Measurements from ENCODE around the gene USP20. TPM values are rescaled to one million over a fixed set of nuclear protein-coding genes. Genes with fewer than 3 reads are reported as not detected.

USP20 gene
- total RNA-seq, 1 experiment from 2014 or later: 16.8 TPM

DNA sequence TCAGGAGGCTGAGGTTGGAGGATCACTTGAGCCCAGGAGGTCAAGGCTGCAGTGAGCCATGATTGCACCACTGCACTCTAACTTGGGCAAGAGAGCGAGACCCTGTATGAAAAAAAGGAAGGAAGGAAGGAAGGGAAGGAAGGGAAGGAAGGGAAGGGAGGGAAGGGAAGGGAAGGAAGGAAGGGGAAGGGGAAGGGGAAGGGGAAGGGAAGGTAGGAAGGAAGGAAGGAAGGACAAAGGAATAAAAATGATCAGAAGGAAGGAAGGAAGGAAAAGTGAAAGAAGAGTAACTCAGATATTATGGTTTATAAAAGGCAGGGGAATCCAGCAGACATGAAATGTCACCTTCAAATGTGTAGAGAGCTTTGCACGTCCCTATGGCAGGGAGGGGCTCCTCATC, 64.4 kb downstream of the USP20 start:
- CTCF ChIA-PET: no interaction called here
- H3K27me3 ChIP-seq (ENCODE audit: insufficient read depth, low read length): no peaks in the 10 kb centered on the region

More for the DNA sequence above, 64.4 kb downstream of the USP20 start:
- Histone ChIP-seq H3K27ac (ENCODE audit: low read depth, low read length) (no peak overlapping the region), H3K9me2 (ENCODE audit: insufficient read depth) (no peaks in the 10 kb centered on the region), H3K4me2 (ENCODE audit: low read length) (no peak overlapping the region), H2AFZ (ENCODE audit: low read depth, low read length, poor library complexity, severe bottlenecking) (no peak overlapping the region), H3K4me1 (ENCODE audit: control insufficient read depth in 1 of 2, insufficient read depth in 2 of 2, low read length in 2 of 2) (peaks cover 0 to 5% of the 10 kb centered on the region in 2 experiments; a peak in 2 of 4 replicates), H3K36me3 (ENCODE audit: control insufficient read depth in 1 of 2, insufficient read depth in 2 of 2, low read length in 2 of 2) (no peaks in the 10 kb centered on the region; a peak in 1 of 4 replicates), H3K9me3 (ENCODE audit: control insufficient read depth in 1 of 2, insufficient read depth in 1 of 2, low read depth in 1 of 2, low read length in 2 of 2) (no peaks in the 10 kb centered on the region), H3K4me3 (replicated peaks in 1 of 2; ENCODE audit: low read depth in 1 of 2, low read length in 2 of 2) (no peak overlapping the region), H3K9ac (ENCODE audit: low read length) (no peak overlapping the region), H4K20me1 (ENCODE audit: insufficient read depth) (no peaks in the 10 kb centered on the region), H3K79me2 (ENCODE audit: insufficient read depth, low read length) (no peaks in the 10 kb centered on the region)
- BruUV-seq (replicated peaks): no TSS peak
- no peak for DNase-seq (ENCODE audit: low read depth, low spot score)
- intact Hi-C loops (cut with micrococcal nuclease): no loop called here
- no peak for ATAC-seq
- ChIA-PET RAD21 (ENCODE audit: low non-redundant PET in 1 of 2, low total read pairs in 2 of 2, uncharacterized antibody in 2 of 2, unreplicated experiment in 2 of 2) (no interaction called here), POLR2A (no interaction called here)
- TF ChIP-seq SP1 (IDR thresholded peaks at IDR 0.05; ENCODE audit: low read depth): no peak
- no peak for TF ChIP-seq MAX (IDR thresholded peaks at IDR 0.05)
- no peak for TF ChIP-seq CBX3 (IDR thresholded peaks at IDR 0.05; ENCODE audit: low read depth)
- TF ChIP-seq SRF (IDR thresholded peaks at IDR 0.05; ENCODE audit: low read depth): no peak
- TF ChIP-seq, protein P1, sequence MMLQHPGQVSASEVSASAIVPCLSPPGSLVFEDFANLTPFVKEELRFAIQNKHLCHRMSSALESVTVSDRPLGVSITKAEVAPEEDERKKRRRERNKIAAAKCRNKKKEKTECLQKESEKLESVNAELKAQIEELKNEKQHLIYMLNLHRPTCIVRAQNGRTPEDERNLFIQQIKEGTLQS (IDR thresholded peaks at IDR 0.05): no peak
- TF ChIP-seq, protein P2, sequence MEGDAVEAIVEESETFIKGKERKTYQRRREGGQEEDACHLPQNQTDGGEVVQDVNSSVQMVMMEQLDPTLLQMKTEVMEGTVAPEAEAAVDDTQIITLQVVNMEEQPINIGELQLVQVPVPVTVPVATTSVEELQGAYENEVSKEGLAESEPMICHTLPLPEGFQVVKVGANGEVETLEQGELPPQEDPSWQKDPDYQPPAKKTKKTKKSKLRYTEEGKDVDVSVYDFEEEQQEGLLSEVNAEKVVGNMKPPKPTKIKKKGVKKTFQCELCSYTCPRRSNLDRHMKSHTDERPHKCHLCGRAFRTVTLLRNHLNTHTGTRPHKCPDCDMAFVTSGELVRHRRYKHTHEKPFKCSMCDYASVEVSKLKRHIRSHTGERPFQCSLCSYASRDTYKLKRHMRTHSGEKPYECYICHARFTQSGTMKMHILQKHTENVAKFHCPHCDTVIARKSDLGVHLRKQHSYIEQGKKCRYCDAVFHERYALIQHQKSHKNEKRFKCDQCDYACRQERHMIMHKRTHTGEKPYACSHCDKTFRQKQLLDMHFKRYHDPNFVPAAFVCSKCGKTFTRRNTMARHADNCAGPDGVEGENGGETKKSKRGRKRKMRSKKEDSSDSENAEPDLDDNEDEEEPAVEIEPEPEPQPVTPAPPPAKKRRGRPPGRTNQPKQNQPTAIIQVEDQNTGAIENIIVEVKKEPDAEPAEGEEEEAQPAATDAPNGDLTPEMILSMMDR (IDR thresholded peaks at IDR 0.05 in 2 of 3, conservative IDR thresholded peaks at IDR 0.05 in 1 of 3; ENCODE audit: borderline replicate concordance in 1 of 3, insufficient read depth in 1 of 3, low read depth in 2 of 3, low read length in 2 of 3): no peak
- no peak for TF ChIP-seq ELF1 (IDR thresholded peaks at IDR 0.05; ENCODE audit: borderline replicate concordance, low read depth)
- TF ChIP-seq EGR1 (IDR thresholded peaks at IDR 0.05; ENCODE audit: low read depth): no peak
- no peak for TF ChIP-seq TCF7L2 (IDR thresholded peaks at IDR 0.05; ENCODE audit: borderline replicate concordance, extremely low read depth, insufficient read depth, insufficient read length)
- TF ChIP-seq RAD21 (IDR thresholded peaks at IDR 0.05; ENCODE audit: low read depth): no peak
- TF ChIP-seq, protein P3, sequence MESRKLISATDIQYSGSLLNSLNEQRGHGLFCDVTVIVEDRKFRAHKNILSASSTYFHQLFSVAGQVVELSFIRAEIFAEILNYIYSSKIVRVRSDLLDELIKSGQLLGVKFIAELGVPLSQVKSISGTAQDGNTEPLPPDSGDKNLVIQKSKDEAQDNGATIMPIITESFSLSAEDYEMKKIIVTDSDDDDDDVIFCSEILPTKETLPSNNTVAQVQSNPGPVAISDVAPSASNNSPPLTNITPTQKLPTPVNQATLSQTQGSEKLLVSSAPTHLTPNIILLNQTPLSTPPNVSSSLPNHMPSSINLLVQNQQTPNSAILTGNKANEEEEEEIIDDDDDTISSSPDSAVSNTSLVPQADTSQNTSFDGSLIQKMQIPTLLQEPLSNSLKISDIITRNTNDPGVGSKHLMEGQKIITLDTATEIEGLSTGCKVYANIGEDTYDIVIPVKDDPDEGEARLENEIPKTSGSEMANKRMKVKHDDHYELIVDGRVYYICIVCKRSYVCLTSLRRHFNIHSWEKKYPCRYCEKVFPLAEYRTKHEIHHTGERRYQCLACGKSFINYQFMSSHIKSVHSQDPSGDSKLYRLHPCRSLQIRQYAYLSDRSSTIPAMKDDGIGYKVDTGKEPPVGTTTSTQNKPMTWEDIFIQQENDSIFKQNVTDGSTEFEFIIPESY (IDR thresholded peaks at IDR 0.05; ENCODE audit: extremely low read depth, insufficient replicate concordance, low read length): no peak
- TF ChIP-seq FOSL1 (IDR thresholded peaks at IDR 0.05; ENCODE audit: low read depth): no peak
- TF ChIP-seq POLR2AphosphoS5 (IDR thresholded peaks at IDR 0.05; ENCODE audit: low read depth, low read length): no peak
- TF ChIP-seq JUND (IDR thresholded peaks at IDR 0.05): no peak
- no peak for TF ChIP-seq YY1 (IDR thresholded peaks at IDR 0.05; ENCODE audit: extremely low read depth, insufficient replicate concordance, low read depth, low read length)
- no peak for TF ChIP-seq EZH2phosphoT487 (IDR thresholded peaks at IDR 0.05; ENCODE audit: borderline replicate concordance)
- no peak for TF ChIP-seq ZNF274 (IDR thresholded peaks at IDR 0.05; ENCODE audit: low read depth, low read length)
- TF ChIP-seq POLR2A (IDR thresholded peaks at IDR 0.05; ENCODE audit: borderline replicate concordance, extremely low read depth, insufficient read depth, insufficient read length): no peak
- TF ChIP-seq SIN3A (IDR thresholded peaks at IDR 0.05; ENCODE audit: low read depth): no peak

Data from HCT116 (cell line).